Osteocyte (in vitro differentiated cells): ENCODE measurements around the gene SP3. TPM values are rescaled to one million over a fixed set of nuclear protein-coding genes. Genes with fewer than 3 reads are reported as not detected.

ENCODE experiments used
- DNase-seq: peaks from one replicate; pipeline ENCODE4 v3.0.0; 2021; ENCODE audit warnings: mixed read lengths; ENCODE audit not compliant: unreplicated experiment; ENCODE audit errors: extremely low spot score
- H3K27ac Mint-ChIP-seq: one replicate; pipeline ENCODE4 v1.8.0; 2021; ENCODE audit warnings: mild to moderate bottlenecking, mixed read lengths; ENCODE audit not compliant: unreplicated experiment
- H3K27me3 Mint-ChIP-seq: one replicate; pipeline ENCODE4 v1.8.0; 2021; ENCODE audit warnings: mixed read lengths; ENCODE audit not compliant: unreplicated experiment
- H3K36me3 Mint-ChIP-seq: one replicate; pipeline ENCODE4 v1.8.0; 2021; ENCODE audit warnings: mixed read lengths; ENCODE audit not compliant: unreplicated experiment
- H3K4me1 Mint-ChIP-seq: one replicate; pipeline ENCODE4 v1.8.0; 2021; ENCODE audit warnings: mixed read lengths; ENCODE audit not compliant: unreplicated experiment
- H3K4me3 Mint-ChIP-seq: one replicate; pipeline ENCODE4 v1.8.0; 2021; ENCODE audit warnings: mild to moderate bottlenecking, moderate library complexity, mixed read lengths; ENCODE audit not compliant: unreplicated experiment
- H3K9me3 Mint-ChIP-seq: one replicate; pipeline ENCODE4 v1.8.0; 2021; ENCODE audit warnings: mixed read lengths; ENCODE audit not compliant: unreplicated experiment
- total RNA-seq: library from RNA; stranded (reverse); gene quantifications from 2 replicates; pipeline ENCODE4 v1.2.1, GENCODE V29; 2021
- TF ChIP-seq, protein P1 (sequence below): fragments of 200-600 bp; sonication (generic); IDR thresholded peaks from 2 replicates; pipeline ENCODE4 v1.5.0; 2021; ENCODE audit warnings: antibody characterized with exemption, mild to moderate bottlenecking, moderate library complexity

The SP3 gene
- total RNA-seq, 1 donor from 2014 or later: 80.3 TPM

DNA sequence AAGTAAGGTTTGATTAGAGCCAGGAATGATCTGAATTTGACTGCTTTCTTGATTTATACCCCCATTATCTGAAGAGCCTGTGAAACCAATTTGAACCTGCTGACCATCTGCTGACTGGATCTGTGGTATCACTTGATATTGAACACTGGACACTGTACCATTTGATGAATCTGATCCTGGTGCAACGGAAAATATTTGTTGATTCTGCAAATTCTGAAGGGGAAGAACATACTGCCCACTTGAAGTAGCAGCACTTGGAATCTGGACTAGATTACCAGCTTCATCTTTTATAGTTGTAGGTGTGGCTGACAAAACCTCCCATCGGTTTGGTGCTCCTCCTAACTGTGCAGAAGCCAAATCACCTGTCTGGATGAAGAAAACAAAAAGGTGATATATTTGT is 9.3 kb downstream of the SP3 start:
- H3K36me3 Mint-ChIP-seq: peaks cover 49% of the 10 kb centered on the region
- H3K4me3 Mint-ChIP-seq: no peak overlapping the region
- no peaks in the 10 kb centered on the region for H3K9me3 Mint-ChIP-seq
- peaks cover 61% of the 10 kb centered on the region for H3K4me1 Mint-ChIP-seq
- DNase-seq: no peak
- TF ChIP-seq, protein P1, sequence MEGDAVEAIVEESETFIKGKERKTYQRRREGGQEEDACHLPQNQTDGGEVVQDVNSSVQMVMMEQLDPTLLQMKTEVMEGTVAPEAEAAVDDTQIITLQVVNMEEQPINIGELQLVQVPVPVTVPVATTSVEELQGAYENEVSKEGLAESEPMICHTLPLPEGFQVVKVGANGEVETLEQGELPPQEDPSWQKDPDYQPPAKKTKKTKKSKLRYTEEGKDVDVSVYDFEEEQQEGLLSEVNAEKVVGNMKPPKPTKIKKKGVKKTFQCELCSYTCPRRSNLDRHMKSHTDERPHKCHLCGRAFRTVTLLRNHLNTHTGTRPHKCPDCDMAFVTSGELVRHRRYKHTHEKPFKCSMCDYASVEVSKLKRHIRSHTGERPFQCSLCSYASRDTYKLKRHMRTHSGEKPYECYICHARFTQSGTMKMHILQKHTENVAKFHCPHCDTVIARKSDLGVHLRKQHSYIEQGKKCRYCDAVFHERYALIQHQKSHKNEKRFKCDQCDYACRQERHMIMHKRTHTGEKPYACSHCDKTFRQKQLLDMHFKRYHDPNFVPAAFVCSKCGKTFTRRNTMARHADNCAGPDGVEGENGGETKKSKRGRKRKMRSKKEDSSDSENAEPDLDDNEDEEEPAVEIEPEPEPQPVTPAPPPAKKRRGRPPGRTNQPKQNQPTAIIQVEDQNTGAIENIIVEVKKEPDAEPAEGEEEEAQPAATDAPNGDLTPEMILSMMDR: no peak
- H3K27ac Mint-ChIP-seq: no peak overlapping the region
- no peaks in the 10 kb centered on the region for H3K27me3 Mint-ChIP-seq

DNA sequence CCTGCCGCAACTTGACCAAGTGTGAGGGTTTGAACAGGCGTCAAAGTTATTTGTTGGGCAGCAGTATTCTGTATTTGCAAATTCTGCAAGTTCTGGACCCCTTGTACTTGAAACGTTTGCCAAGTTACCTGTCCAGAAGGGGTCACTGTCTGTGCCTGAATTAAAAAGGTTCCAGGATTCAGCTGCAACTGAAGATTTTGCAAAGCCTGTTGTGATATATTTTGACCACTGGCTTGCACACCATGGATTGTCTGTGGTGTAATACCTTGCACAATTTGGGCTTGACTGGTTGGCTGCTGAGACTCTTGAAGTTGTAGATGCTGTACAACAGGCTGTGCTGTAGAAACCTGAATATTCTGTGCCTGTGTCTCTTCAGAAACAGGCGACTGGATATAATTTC is 10.2 kb downstream of the SP3 start:
- TF ChIP-seq, protein P1: no peak
- H3K27me3 Mint-ChIP-seq: no peaks in the 10 kb centered on the region
- H3K27ac Mint-ChIP-seq: no peak overlapping the region
- no peak overlapping the region for H3K4me3 Mint-ChIP-seq
- DNase-seq: no peak
- H3K9me3 Mint-ChIP-seq: no peaks in the 10 kb centered on the region
- peaks cover 50% of the 10 kb centered on the region for H3K36me3 Mint-ChIP-seq
- peaks cover 60% of the 10 kb centered on the region for H3K4me1 Mint-ChIP-seq

DNA sequence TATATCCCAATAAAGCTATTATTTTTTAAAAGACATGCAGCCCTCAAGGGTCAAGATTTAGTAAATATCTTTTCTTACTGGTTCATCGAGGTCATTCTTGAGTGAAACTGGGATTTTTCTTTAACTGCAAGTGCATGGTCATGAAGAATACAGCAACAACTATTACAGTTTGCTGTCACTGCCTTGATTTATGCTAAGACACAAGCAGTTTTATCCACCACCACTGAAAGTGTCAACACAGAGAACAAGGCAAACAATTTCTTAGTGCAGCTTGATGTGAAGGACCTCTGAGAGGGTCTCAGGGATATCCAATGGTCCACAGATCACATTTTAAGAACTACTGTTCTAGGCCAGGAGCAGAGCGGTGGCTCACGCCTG is 12.1 kb downstream of the SP3 start:
- TF ChIP-seq, protein P1: no peak
- Mint-ChIP-seq H3K4me1 (peaks cover 55% of the 10 kb centered on the region), H3K4me3 (no peak overlapping the region), H3K27me3 (no peaks in the 10 kb centered on the region), H3K9me3 (no peaks in the 10 kb centered on the region), H3K27ac (no peak overlapping the region), H3K36me3 (peaks cover 50% of the 10 kb centered on the region)
- DNase-seq: no peak

DNA sequence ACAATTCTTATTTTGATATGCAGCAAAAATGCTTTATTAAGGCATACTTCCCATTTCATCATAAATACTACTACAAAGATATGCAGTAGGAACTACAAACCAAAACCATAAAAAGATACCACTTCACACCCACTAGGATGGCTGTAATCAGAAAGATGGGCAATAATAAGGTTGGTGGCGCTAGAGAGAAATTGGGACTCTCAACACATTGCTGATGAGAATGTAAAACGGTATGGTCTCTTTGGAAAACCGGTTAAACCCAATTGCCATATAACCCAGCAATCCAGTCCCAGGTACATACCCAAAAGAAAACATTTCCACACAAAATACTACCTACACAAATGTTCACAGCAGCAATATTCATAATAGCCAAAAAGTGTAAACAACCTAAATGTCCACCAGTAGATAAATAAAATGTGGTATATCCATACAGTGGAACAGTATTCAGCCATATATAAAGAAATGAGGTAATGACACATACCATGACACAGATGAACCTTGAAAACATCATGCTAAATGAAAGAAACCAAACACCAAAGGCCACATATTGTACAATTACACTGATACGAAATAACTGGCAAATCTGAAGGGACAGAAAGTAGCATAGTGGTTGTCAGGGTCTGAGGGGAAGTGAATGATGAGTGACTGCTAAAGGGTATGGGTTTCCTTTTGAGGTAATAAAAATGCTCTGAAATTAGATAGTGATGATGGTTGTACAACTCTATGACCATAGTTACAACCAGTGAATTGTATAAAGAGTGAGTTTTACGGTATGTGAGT is 12.7 kb downstream of the SP3 start:
- Mint-ChIP-seq H3K9me3 (no peaks in the 10 kb centered on the region), H3K27me3 (no peaks in the 10 kb centered on the region)

DNA sequence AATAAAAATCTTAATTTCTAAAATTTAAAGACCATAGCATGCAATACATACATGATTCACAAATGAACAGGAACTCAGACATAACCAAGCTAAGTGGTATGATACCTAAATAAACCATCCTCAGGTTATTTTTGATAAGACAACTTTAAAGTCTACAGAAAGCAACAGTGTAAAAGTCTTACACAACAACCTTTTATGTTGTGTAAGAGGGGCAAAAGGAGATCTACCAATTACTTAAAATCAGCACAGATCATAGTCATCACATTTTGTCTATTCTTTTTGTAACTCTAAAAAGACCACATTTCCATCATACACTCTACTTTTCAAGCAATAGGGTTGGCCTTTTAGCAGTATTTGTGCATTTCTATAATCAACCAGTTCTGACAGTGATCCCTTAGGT is 16.3 kb downstream of the SP3 start:
- H3K4me3 Mint-ChIP-seq: no peak overlapping the region
- no peaks in the 10 kb centered on the region for H3K27me3 Mint-ChIP-seq
- H3K9me3 Mint-ChIP-seq: no peaks in the 10 kb centered on the region
- no peak overlapping the region for H3K27ac Mint-ChIP-seq
- no peak for DNase-seq
- TF ChIP-seq, protein P1: no peak
- H3K4me1 Mint-ChIP-seq: peaks cover 36% of the 10 kb centered on the region
- peaks cover 32% of the 10 kb centered on the region for H3K36me3 Mint-ChIP-seq

More for the DNA sequence above, 12.7 kb downstream of the SP3 start:
- no peak for DNase-seq
- H3K4me1 Mint-ChIP-seq: peaks cover 52% of the 10 kb centered on the region
- TF ChIP-seq, protein P1: no peak
- H3K4me3 Mint-ChIP-seq: no peak overlapping the region
- no peak overlapping the region for H3K27ac Mint-ChIP-seq
- H3K36me3 Mint-ChIP-seq: peaks cover 52% of the 10 kb centered on the region
